ENCODE measurements around the gene ABCE1. TPM values are rescaled to one million over a fixed set of nuclear protein-coding genes. Genes with fewer than 3 reads are reported as not detected.

Gene ABCE1
- 199 and 264 TPM in 2 replicates for total RNA-seq

DNA sequence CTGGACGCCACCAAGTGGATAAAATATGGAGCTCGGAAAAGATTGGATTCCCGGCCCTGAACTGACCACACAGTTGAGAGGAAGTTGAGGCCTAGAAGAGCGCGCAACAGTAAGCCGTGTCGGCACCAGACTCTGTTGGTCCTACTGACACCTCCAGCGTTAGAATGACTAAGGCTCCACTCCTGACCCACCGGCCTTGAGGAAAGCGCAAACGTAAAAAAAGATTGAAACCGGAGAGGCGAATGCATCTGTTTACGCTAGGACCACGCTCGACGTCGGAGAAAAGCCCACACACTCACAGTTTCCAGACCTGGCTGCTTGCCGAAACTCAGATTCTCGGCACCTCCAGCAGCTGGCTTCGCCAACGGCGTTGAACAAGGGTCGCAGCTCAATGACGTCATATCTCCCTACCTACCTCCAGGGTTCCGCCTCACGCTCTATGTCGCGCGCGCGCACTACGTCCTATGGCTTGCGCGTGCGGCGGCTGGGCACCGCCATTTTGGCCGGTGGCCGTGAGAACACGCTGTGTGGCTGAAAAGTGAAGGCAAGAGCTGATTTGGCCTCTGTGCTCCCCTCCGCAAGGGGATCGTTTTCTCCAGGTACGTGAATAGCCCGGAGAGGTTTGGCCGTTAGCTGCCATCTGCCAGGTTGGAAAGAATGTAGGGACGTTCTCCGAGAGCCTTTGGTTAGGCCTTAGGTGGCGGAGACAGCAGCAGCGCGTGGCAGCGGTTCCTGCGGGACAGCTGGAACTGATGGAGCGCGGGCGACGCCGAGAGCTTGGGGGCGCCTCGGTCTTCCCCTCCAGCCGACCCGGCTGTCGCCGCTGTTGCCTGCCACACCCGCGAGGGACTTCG, at the start of gene ABCE1, which contains the start of gene ANAPC10:
ABCE1 (plus strand) TSS at position 491 of the 854 bp plus-strand sequence. CDS start 6,102 bp downstream, outside the sequence.
ANAPC10 (minus strand) TSS at position 376 of the 854 bp plus-strand sequence. CDS start 2,097 bp downstream, outside the sequence.
- peak; percentile 96 for DNase-seq (ENCODE audit: low read depth, low spot score)

DNA sequence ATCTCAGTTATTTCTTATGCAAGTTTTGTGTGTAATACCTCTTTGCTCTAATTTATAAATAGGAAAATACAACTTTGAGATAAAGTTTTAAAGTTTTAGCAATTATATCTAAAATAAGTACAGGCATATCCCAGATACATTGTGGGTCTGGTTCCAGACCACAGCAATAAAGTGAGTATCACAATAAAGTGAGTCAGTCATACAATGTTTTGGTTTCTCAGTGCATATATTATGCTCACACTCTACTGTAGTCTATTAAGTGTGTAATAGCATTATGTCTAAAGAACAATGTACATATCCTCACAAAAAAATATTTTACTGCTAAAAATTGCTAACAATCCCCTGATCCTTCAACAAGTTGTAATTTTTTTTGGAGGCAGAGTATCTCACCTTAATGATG, 49.3 kb upstream of the ABCE1 start:
- no peak for DNase-seq (ENCODE audit: low read depth, low spot score)

DNA sequence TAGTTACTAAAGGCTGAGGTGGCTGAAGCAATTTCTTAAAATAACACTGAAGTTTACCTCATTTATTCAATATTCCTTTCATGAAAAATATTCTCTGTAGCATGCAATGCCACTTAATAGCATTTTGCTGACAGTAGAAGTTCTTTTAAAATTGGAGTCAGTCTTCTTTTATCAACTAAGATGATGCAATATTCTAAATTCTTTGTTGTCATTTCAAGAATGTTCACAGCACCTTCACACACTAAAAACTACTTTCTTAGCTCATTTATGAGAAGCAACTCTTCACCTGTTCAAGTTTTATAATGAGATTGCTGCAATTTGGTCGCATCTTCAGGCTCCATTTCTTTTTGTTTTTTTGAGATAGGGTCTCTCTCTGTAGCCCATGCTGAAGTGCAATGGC, 48.9 kb upstream of the ABCE1 start:
- no peak for DNase-seq (ENCODE audit: low read depth, low spot score)

DNA sequence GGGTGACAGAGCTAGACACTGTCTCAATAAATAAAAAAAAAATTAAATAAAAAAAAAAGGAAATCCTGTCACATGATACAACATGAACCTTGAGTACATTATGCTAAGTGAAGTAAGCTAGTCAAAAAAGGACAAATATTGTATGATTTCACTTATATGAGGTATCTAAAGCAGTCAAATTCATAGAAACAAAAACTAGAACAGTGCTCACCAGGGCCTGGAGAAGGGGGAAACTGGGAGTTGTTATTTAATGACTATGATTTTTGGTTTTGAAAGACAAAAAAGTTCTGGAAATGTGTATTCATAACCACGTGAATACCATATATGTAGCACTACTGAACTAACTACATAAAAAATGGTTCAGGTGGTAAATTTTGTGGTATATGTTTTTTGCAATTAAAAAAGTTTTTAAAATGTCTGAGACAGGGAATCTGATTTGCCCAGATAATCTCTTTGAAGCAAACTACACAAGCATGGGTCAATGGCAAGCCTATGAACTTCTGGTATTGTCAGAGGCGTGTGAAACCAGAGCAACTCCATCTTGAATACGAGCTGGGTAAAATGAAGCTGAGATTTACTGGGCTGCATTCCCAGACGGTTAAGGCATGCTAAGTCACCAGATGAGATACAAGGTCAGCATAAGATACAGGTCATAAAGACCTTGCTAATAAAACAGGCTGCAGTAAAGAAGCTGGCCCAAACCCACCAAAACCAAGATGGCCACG, 42.4 kb upstream of the ABCE1 start:
- DNase-seq (ENCODE audit: low read depth, low spot score), result no peak

DNA sequence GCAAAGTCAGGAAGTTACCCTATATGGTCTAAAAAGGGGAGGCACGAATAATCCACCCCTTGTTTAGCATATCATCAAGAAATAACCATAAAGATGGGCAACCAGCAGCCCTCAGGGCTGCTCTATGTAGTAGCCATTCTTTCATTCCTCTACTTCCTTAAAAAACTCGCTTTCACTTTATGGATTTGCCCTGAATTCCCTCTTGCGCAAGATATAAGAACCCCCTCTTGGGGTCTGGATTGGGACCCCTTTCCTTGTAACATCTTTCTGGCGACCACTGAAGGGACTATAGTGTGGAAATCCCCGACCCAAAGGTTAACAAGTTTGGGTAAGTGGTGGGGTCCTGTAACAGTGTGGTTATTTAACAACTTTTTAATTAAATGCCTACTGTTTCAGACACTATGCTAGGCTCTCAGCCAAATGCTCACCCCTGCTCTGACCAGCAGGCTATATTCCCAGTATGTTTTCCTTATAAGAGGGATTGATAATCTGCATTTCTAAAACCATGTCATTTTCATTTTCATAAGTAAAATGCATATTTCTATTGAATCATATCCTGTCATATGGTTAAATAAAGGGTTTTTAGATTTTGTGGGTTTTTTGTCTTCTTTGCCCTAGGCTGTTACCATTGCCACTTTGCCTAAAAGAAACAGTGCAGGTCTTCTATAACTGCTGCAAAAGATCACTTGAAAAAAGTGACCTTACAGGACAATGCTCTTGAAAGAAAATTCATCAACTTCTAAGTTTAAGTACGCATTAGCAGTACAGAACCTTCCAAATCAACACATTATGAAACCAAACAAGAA, 41.6 kb upstream of the ABCE1 start:
- DNase-seq (ENCODE audit: low read depth, low spot score), result no peak

DNA sequence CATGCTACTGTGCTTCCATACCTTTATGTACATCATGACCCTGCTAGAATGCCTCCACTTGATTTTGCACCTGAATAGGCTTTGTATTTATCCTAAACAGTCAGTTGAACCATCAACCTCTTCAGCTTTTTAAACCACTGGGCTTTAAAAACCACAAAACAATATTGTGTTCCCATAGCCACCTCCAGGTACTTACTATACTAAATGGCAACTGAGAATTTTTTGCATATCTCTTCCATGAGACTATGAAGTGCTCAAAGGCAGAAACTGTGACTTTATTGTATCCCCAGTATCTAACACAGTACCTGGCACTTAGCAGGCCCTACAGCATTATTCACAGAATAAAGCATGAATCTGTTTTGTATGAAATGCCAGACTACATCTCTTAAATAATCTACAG, 39.9 kb upstream of the ABCE1 start:
- DNase-seq (ENCODE audit: low read depth, low spot score), result no peak

DNA sequence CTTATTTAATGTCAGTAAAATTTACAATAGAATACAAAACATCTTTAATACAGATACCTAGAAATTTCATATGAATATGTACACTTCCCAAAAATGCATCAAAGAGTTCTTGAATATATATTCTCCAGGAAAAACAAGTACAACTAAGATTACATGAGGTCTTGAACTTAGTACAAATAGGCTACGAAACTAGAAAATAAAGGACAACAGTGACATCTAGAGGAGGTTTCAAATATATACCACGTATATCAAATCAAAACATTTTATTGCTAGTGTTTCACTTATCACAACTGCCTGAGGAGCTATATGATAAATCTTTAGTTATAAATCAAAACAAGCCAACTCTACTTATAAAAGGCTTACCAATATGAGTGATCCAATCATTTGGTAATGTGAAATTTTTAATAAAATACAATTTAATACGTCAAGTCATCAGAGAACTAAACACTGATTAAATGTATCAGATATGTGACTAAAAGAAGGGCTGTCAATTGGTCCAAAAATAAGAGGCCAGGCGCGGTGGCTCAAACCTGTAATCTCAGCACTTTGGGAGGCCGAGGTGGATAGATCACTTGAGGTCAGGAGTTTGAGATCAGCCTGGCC, 36.7 kb upstream of the ABCE1 start:
- DNase-seq (ENCODE audit: low read depth, low spot score), result peak; percentile 29

DNA sequence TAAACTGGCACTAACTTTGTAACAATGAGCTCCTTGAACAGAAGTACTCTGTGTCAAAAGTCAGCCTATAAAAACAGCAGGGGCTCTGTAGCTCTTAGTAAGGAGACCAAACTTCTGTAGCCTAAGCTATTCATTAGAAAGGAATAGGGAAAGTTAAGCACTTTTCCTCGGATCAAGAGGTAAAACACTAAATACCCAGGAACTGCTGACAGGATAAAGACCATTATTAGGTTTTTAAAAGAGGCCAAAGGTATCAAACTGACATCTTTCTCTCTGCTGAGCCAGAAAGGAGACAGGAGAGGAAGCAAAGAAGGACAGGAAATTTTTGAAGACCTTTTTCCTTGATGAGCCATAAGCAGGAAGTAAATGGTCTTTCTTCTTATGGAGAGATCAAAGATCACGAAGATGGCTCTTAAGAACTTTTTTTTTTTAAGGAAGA, 32.0 kb upstream of the ABCE1 start:
- DNase-seq (ENCODE audit: low read depth, low spot score), result no peak

DNA sequence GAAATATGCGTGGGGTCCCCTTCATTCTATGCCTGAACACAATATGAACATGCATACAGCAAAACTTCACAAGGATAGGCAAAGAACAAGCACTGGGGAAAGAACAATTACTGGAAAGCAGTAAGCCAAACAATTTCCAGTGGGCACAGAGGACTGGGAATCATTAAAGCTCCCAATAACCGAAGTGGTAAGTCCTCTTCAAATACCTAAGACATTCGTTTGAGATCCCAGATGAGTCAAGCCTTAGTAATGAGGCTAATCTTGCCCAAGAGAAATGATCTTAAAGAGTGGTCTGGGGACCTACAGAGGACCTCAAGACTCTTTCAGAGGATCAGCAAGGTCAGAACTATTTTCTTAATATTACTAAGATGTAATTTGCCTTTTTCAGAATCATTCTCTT, 28.8 kb upstream of the ABCE1 start:
- no peak for DNase-seq (ENCODE audit: low read depth, low spot score)

DNA sequence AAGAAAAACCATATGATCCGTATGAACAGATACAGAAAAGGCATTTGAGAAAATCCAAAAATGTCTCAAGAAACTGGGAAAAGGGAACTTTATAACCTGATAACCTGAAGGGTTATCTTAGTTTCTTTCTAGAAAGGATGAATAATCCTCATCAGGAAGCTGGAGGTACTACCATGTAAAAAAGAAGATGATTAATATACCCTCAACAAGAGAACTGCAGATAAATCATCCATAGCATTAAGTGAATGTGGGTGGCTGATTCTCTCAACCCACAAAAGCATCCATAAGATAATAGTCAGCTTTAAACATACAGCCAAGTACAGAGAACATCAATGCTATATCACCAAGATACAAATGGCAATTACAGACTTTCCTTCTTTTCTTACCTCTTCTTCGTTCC, 26.6 kb upstream of the ABCE1 start:
- no peak for DNase-seq (ENCODE audit: low read depth, low spot score)

DNA sequence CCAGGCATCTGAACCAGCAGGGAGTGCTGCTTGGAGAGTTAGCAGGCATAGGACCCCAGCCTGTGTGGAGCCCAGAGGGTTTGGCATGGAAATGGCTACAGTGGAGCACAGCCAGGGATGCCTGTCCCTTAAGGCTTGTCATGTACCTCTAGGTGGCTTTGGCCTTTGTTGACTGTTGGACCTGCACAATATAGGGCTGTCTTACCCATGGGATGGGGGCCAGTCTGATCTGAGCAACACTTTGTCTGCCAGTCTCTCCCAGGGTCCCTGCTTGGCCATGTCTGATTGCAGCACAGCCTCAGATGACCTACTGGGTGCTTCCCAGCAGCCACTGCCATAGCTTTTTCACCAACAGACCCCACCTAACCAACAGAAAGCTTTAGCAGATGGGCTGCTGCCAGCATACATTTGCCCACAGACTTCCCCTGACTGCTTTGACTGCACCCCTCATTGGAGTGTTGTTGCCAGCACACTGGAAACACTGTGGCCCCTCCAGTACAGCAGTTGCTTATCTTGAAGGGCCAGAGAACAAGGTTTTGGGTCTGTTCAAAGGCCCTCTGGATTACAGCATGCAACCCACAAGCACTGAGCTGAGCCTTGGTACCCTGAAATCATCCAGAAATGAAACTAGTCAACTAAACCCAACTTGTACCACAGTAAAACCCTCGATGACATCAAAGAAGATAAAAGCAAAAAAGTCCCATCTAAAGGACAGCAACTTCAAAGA, 22.2 kb upstream of the ABCE1 start:
- DNase-seq (ENCODE audit: low read depth, low spot score), result no peak

DNA sequence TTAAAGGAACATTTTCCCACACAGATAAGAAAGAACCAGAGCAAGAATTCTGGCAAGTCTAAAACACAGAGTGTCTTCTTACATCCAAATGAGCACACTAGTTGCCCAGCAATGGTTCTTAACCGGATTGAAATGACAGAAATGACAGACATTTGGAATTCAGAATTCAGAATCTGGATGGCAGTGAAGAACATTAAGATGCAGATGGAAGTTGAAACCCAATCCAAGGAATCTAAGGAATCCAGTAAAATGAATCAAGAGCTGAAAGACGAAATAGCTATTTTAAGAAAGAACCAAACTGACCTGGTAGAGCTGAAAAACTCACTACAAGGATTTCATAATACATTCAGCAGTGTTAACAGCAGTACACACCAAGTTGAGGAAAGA, 21.6 kb upstream of the ABCE1 start:
- DNase-seq (ENCODE audit: low read depth, low spot score), result no peak

DNA sequence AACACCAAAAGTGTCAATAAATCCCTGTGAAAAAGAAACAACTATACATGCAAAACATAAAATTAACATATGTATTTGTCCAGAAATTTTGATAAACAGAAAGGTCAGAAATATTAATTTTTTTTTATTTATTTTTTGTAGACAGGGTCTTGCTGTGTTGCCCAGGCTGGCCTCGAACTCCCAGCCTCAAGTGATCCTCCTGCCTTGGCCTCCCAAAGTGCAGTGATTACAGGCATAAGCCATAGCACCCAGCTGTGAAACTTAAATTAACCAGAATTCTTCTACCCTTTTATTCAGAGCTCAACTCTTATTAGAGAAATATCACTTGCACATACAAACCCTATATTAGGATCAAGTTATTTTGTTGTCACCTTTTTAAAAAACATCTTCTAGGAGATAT, 16.4 kb upstream of the ABCE1 start:
- DNase-seq (ENCODE audit: low read depth, low spot score), result no peak

DNA sequence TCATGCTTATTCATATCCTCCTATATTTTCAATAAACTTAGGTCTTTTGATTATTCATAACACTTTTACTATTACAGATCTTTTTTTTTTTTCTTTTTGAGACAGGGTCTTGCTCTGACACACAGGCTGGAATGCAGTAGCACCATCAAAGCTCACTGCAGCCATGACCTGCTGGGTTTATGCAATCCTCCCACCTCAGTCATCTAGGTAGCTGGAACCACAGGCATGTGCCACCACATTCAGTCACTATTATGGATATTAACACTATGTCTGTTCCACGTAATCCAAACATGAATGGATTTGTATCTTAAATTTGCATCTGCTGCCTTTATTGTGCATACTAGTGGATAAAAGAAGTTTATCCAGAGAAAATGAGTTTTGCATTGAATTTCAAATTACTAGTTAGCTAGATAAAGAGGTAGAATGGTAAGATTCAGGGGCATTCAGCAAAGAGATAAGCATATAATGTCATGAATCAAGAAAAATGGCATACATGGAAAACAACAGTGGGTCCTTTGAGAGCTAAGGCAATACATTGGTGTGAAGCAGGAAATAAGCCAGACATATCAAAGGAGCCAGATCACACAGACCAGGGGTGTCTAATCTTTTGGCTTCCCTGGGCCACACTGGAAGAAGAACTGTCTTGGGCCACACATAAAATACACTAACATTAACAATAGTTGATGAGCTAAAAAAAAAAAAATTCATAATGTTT, 14.1 kb upstream of the ABCE1 start:
- no peak for DNase-seq (ENCODE audit: low read depth, low spot score)

DNA sequence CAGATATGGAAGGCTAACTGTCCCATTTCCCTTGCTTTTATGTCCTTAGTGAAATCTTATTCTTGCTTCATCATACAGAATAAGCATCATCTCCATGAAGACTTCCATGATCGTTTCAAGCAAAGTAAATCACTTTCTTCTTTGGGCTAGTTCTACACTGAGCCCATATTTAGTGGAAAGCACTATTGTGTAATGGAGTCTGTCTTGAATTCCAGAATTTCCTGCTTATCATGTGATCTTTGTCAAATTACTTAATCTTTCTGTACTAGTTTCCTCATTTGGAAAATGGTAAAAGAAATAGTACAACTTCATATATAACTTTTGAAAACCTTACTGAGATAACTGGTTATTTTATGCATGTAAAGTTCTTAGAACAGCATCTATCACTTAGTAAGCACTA, 7.7 kb upstream of the ABCE1 start:
- DNase-seq (ENCODE audit: low read depth, low spot score), result no peak

DNA sequence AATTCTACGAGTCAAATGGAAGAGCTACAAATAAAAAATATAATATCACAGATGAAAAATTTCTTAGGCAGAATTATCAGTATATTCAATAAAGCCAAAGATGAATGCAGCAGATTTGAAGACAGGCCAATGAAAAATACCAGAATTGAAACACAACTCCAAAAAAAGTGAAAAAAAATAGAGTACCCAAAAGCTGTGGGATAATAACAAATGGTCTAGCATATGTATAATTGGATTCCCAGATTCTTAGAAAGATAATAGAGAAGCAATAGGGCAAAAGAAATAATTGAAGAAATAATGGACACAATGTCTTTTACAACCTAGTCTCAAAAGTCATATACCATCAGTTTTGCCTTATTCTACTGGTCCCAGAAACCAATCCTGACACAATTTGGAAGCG, 4.5 kb upstream of the ABCE1 start:
- DNase-seq (ENCODE audit: low read depth, low spot score), result no peak

DNA sequence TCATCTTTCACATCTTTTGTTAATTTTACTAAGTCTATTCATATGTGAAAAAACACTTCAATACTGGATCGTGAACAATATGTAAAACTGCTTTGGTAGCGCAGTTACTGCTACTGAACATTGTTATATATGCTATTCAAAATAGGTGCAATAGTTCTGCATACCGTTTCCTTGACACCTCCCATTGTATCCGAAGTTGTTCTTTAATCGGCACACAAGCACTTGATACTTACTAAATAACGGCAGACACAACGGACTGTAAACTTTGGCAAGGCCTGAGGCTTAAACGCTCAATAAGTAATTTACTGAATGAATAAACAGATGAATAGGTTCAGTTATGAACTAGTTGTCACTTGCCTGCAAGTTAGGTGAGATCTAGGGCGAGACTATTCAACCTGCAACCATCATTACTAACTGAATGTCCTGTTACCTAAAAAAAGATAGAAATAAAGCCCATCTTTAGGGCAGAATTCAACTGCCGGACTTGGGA, 735 bp upstream of the ABCE1 start:
- no peak for DNase-seq (ENCODE audit: low read depth, low spot score)

DNA sequence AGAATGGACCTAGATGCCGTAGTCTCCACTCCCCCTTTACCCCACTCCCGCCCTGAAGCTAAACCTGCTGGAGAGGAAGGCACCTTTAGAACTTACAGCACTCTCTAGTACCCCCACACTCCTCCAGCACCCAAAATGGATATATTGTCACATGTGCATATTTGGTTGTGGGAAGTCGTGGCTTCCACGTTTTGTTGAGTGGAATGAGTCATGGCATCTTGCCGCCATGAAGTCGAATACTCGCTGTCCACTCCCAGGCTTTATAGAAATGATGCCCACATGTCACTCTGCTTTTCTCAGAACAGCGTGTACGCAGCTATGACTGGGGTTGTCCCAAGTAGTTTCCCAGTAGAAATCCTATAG, 545 bp downstream of the ABCE1 start:
- DNase-seq (ENCODE audit: low read depth, low spot score), result no peak

DNA sequence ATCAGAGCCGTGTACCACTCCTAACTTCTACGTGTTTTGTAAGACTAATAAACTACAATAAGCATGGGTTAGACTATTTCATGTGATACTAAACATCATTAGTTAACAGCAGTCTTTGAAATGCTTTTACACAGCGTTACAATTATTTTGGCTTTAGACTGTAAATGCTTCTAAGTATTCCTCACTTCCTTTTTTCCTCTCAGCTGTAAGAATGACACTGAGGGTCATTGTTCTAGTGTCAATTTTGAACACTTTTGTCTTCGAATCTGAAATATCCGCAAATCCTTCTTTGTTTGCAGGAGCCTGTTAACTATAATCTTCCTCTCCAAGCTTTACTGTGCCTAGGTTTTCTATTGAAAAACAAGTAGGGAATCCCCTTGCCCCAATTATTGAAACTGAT, 1.5 kb downstream of the ABCE1 start:
- no peak for DNase-seq (ENCODE audit: low read depth, low spot score)

DNA sequence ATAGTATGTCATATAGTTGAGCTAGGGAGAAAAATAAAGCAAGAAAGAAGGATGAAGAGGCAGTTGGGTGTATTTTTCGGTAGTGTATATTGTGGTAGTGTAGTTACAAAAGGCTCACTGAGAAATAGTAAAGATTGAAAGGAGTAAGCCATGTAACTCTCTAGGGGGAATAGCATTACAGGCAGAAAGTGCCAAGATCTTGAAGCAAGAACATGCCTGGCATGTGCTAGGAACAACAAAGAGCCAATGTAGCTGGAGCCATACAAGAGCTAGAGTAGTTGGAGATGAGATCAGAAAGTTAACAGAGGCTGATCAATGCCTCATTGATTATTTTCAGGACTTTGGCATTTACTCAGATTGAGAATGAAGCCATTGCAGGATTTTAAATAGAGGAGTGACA, 3.0 kb downstream of the ABCE1 start:
- DNase-seq (ENCODE audit: low read depth, low spot score), result no peak

Measured in pulmonary artery endothelial cell (primary cell).